SK-N-MC (cell line): ENCODE results near the gene UBE2E2.

Source experiments
- DNase-seq: peaks from one replicate; pipeline ENCODE4 v3.0.0-alpha.2; 2011; ENCODE audit warnings: low read depth, low spot score
- H3K27ac ChIP-seq: fragments of 200-600 bp; sonication (generic); 2 replicates; pipeline ENCODE4 v1.5.1; 2016; ENCODE audit warnings: mixed run types
- H3K36me3 ChIP-seq: fragments of 200-600 bp; sonication (generic); 2 replicates; pipeline ENCODE4 v1.6.1; 2017; ENCODE audit warnings: antibody characterized with exemption, low read length, mixed read lengths; ENCODE audit not compliant: insufficient read depth
- H3K4me3 ChIP-seq: fragments of 200-600 bp; sonication (generic); 2 replicates; pipeline ENCODE4 v1.5.1; 2016
- H3K9ac ChIP-seq: fragments of 200-600 bp; sonication (generic); 2 replicates; pipeline ENCODE4 v1.8.0; 2017; ENCODE audit warnings: mixed run types, mixed read lengths; ENCODE audit not compliant: insufficient read length
- H3K9me3 ChIP-seq: fragments of 200-600 bp; sonication (generic); 2 replicates; pipeline ENCODE4 v1.6.1; 2017; ENCODE audit warnings: low read depth, mild to moderate bottlenecking, antibody characterized with exemption, low read length, moderate library complexity, mixed read lengths
- EZH2 ChIP-seq: fragments of 200-600 bp; sonication (generic); IDR thresholded peaks from one replicate; pipeline ENCODE4 v1.6.1; 2017; ENCODE audit warnings: antibody characterized with exemption
- FOXP2 ChIP-seq: optimal IDR thresholded peaks from 2 replicates; pipeline ENCODE3; 2011; ENCODE audit warnings: mild to moderate bottlenecking, moderate library complexity; ENCODE audit not compliant: insufficient read depth; ENCODE audit errors: extremely low read length, control extremely low read depth
- POLR2AphosphoS5 ChIP-seq: IDR thresholded peaks from 2 replicates; pipeline ENCODE4 v1.6.1; 2012; ENCODE audit warnings: mild to moderate bottlenecking, low read depth, low read length, borderline replicate concordance

UBE2E2 gene

GRCh38 chr3:23202921-23203707 lies at the start of gene UBE2E2:
TSS of gene UBE2E2 (plus strand) at chr3:23203327.
- H3K36me3 ChIP-seq: no peaks in the 10 kb centered on the region
- peak within 1 kb of the TSS; percentile 64 for H3K9ac ChIP-seq
- DNase-seq: no peak
- H3K27ac ChIP-seq: no peak within 1 kb of the TSS
- H3K9me3 ChIP-seq: no peaks in the 10 kb centered on the region
- TF ChIP-seq POLR2AphosphoS5: no peak
- no peak for TF ChIP-seq EZH2
- no peak for TF ChIP-seq FOXP2
- peak within 1 kb of the TSS; percentile 78 for H3K4me3 ChIP-seq

- TF ChIP-seq POLR2AphosphoS5: no peak
- no peak for TF ChIP-seq FOXP2
- TF ChIP-seq EZH2: no peak
Observed at GRCh38 chr3:23153436-23153835, 49.7 kb upstream of the UBE2E2 start.

GRCh38 chr3:23157331-23157730 lies 45.8 kb upstream of the UBE2E2 start:
- no peak for TF ChIP-seq EZH2
- no peak for TF ChIP-seq FOXP2
- TF ChIP-seq POLR2AphosphoS5: no peak
- DNase-seq: no peak
- no peaks in the 10 kb centered on the region for H3K9me3 ChIP-seq
- no peak overlapping the region for H3K27ac ChIP-seq
- no peak overlapping the region for H3K4me3 ChIP-seq
- H3K9ac ChIP-seq: no peak overlapping the region
- no peaks in the 10 kb centered on the region for H3K36me3 ChIP-seq

More at GRCh38 chr3:23153436-23153835, 49.7 kb upstream of the UBE2E2 start:
- no peaks in the 10 kb centered on the region for H3K9me3 ChIP-seq
- no peaks in the 10 kb centered on the region for H3K36me3 ChIP-seq
- H3K27ac ChIP-seq: no peak overlapping the region
- no peak overlapping the region for H3K4me3 ChIP-seq
- H3K9ac ChIP-seq: no peak overlapping the region
- no peak for DNase-seq

GRCh38 chr3:23159929-23160328 lies 43.2 kb upstream of the UBE2E2 start:
- H3K9me3 ChIP-seq: no peaks in the 10 kb centered on the region
- TF ChIP-seq FOXP2 (no peak), POLR2AphosphoS5 (no peak), EZH2 (no peak)
- no peak for DNase-seq
- H3K27ac ChIP-seq: no peak overlapping the region
- no peak overlapping the region for H3K4me3 ChIP-seq
- H3K36me3 ChIP-seq: no peaks in the 10 kb centered on the region
- no peak overlapping the region for H3K9ac ChIP-seq

GRCh38 chr3:23161308-23161707 lies 41.8 kb upstream of the UBE2E2 start:
- Histone ChIP-seq H3K9me3 (no peaks in the 10 kb centered on the region), H3K27ac (no peak overlapping the region), H3K36me3 (no peaks in the 10 kb centered on the region), H3K9ac (no peak overlapping the region), H3K4me3 (no peak overlapping the region)
- no peak for DNase-seq
- no peak for TF ChIP-seq EZH2
- TF ChIP-seq POLR2AphosphoS5: no peak
- no peak for TF ChIP-seq FOXP2

- Histone ChIP-seq H3K9ac (no peak overlapping the region), H3K27ac (no peak overlapping the region), H3K4me3 (no peak overlapping the region), H3K9me3 (no peaks in the 10 kb centered on the region), H3K36me3 (no peaks in the 10 kb centered on the region)
- no peak for DNase-seq
- no peak for TF ChIP-seq EZH2
- no peak for TF ChIP-seq POLR2AphosphoS5
- TF ChIP-seq FOXP2: no peak
Observed at GRCh38 chr3:23161896-23162570, 41.1 kb upstream of the UBE2E2 start.

- no peak for TF ChIP-seq EZH2
- TF ChIP-seq POLR2AphosphoS5: no peak
- TF ChIP-seq FOXP2: no peak
- H3K36me3 ChIP-seq: no peaks in the 10 kb centered on the region
- no peaks in the 10 kb centered on the region for H3K9me3 ChIP-seq
- H3K9ac ChIP-seq: no peak overlapping the region
- no peak overlapping the region for H3K27ac ChIP-seq
- no peak overlapping the region for H3K4me3 ChIP-seq
- no peak for DNase-seq
Observed at GRCh38 chr3:23162934-23163333, 40.2 kb upstream of the UBE2E2 start.

GRCh38 chr3:23164746-23165145 lies 38.4 kb upstream of the UBE2E2 start:
- H3K9ac ChIP-seq: no peak overlapping the region
- TF ChIP-seq EZH2 (no peak), POLR2AphosphoS5 (no peak), FOXP2 (no peak)
- no peak for DNase-seq
- no peak overlapping the region for H3K27ac ChIP-seq
- H3K4me3 ChIP-seq: no peak overlapping the region
- H3K9me3 ChIP-seq: no peaks in the 10 kb centered on the region
- H3K36me3 ChIP-seq: no peaks in the 10 kb centered on the region

GRCh38 chr3:23165571-23165970 lies 37.6 kb upstream of the UBE2E2 start:
- Histone ChIP-seq H3K36me3 (no peaks in the 10 kb centered on the region), H3K9me3 (no peaks in the 10 kb centered on the region), H3K27ac (no peak overlapping the region), H3K9ac (no peak overlapping the region), H3K4me3 (no peak overlapping the region)
- DNase-seq: no peak
- TF ChIP-seq EZH2 (no peak), FOXP2 (no peak), POLR2AphosphoS5 (no peak)
